HepG2 (cell line): ENCODE data around the gene IQCE. TPM values are rescaled to one million over a fixed set of nuclear protein-coding genes. Genes with fewer than 3 reads are reported as not detected.

Experiments
- ELF3 ChIP-seq: IDR thresholded peaks from 2 replicates; pipeline ENCODE4 v1.6.1; 2016; ENCODE audit warnings: missing genetic modification reagents, missing compliant biosample characterization
- HNRNPL ChIP-seq: fragments of 200-400 bp; formaldehyde crosslinking; IDR thresholded peaks from 2 replicates; pipeline ENCODE4 v1.6.1; 2017; ENCODE audit warnings: mild to moderate bottlenecking, low read depth, low read length
- NFIB ChIP-seq: sonication (generic); formaldehyde crosslinking; IDR thresholded peaks from 2 replicates; pipeline ENCODE4 v1.9.0; 2021; ENCODE audit warnings: missing genetic modification reagents, mild to moderate bottlenecking, borderline replicate concordance
- PHF21A ChIP-seq: sonication (generic); formaldehyde crosslinking; IDR thresholded peaks from 2 replicates; pipeline ENCODE4 v1.5.0; 2020; ENCODE audit warnings: mild to moderate bottlenecking, missing genetic modification reagents
- PPARG ChIP-seq: conservative IDR thresholded peaks from 2 replicates; pipeline ENCODE4 v1.6.1; 2016; ENCODE audit warnings: missing biosample characterization, missing genetic modification reagents
- RORA ChIP-seq: sonication (generic); formaldehyde crosslinking; IDR thresholded peaks from 2 replicates; pipeline ENCODE4 v1.5.0; 2020; ENCODE audit warnings: mild to moderate bottlenecking, missing genetic modification reagents, moderate library complexity
- SALL1 ChIP-seq: sonication (generic); formaldehyde crosslinking; IDR thresholded peaks from 2 replicates; pipeline ENCODE4 v1.8.0; 2022; ENCODE audit warnings: mild to moderate bottlenecking, missing genetic modification reagents
- ZFP36 ChIP-seq: fragments of 150-350 bp; IDR thresholded peaks from 2 replicates; pipeline ENCODE4 v1.6.1; 2018; ENCODE audit warnings: borderline replicate concordance, low read length, low read depth; ENCODE audit not compliant: partially characterized antibody
- ZNF253 ChIP-seq: sonication (generic); formaldehyde crosslinking; IDR thresholded peaks from 2 replicates; pipeline ENCODE4 v1.8.0; 2022; ENCODE audit warnings: mild to moderate bottlenecking, missing genetic modification reagents, borderline replicate concordance
- polyA plus RNA-seq, 8 experiments: library from polyadenylated mRNA; depleted of rRNA in 3 of 8; stranded (reverse) in 7 of 8; unstranded in 1 of 8; fragments of >200 nt; fragmentation: Illumina TruSeq in 4 of 8; extraction: Trizol in 4 of 8; gene quantifications; 2 replicates each; pipeline versions ENCODE4 v1.2.1 to v1.2.3, GENCODE V29; 2011 to 2016; ENCODE audit warnings: low read depth in 4 of 8, missing spikeins in 1 of 8, mixed read lengths in 1 of 8; ENCODE audit not compliant: insufficient read depth in 1 of 8
- total RNA-seq, 5 experiments: library from RNA; depleted of rRNA; stranded (reverse); fragments of >200 nt; fragmentation: Illumina TruSeq; extraction: Trizol; gene quantifications; 2 replicates each; pipeline ENCODE4 v1.2.3, GENCODE V29; 2016; ENCODE audit warnings: low read depth in 1 of 5
- TF ChIP-seq, protein P1 (sequence below): sonication (generic); formaldehyde crosslinking; IDR thresholded peaks from 2 replicates; pipeline ENCODE4 v1.5.0; 2020; ENCODE audit warnings: mild to moderate bottlenecking, missing genetic modification reagents, moderate library complexity
- TF ChIP-seq, protein P2 (sequence below): sonication (generic); formaldehyde crosslinking; IDR thresholded peaks from 2 replicates; pipeline ENCODE4 v1.5.1; 2020; ENCODE audit warnings: mild to moderate bottlenecking, missing genetic modification reagents, moderate library complexity
- TF ChIP-seq, protein P3 (sequence below): sonication (generic); formaldehyde crosslinking; conservative IDR thresholded peaks from 2 replicates; pipeline ENCODE4 v1.4.0; 2020; ENCODE audit warnings: mild to moderate bottlenecking, missing genetic modification reagents, moderate library complexity
- TF ChIP-seq, protein P4 (sequence below): sonication (generic); formaldehyde crosslinking; IDR thresholded peaks from 2 replicates; pipeline ENCODE4 v1.9.0; 2022; ENCODE audit warnings: missing genetic modification reagents, mild to moderate bottlenecking, borderline replicate concordance

Gene IQCE
- total and polyA plus RNA-seq, 2 of the 13 experiments (the other 11 are each of a cell fraction or from before 2014, with no cell fraction given), result 1.5 to 2.5 TPM

DNA sequence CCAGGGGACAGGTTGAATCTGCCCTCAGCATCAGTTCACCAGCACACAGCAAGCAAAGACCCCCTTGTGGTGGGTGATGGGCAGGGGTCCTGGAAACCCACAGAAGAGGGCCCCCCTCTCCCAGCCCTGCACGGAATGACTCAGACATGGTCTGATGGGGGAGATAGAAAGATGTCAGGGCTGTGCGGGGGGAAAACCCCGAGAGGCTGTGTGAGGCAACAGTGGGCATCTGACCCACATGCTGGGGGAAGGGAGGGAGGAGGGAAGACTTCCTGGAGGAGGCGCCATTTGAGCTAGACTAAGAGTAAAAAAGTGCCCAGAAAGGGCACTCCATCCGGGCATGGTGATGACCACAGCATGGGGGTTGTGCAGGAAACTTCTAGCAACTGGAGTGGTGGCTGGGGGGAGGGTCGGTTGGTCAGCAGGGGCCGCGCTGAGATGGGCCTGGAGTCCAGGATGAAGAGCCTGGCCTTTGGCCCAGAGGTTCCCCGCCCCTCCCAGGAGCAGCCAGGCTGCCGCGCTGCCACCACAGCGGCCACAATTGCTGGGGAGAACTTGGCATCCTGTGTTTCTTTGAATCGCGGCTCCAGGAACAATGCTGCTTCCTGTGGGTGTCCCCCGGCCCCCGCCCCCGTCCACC is 36.7 kb upstream of the IQCE start (continued):
- TF ChIP-seq, protein P1, sequence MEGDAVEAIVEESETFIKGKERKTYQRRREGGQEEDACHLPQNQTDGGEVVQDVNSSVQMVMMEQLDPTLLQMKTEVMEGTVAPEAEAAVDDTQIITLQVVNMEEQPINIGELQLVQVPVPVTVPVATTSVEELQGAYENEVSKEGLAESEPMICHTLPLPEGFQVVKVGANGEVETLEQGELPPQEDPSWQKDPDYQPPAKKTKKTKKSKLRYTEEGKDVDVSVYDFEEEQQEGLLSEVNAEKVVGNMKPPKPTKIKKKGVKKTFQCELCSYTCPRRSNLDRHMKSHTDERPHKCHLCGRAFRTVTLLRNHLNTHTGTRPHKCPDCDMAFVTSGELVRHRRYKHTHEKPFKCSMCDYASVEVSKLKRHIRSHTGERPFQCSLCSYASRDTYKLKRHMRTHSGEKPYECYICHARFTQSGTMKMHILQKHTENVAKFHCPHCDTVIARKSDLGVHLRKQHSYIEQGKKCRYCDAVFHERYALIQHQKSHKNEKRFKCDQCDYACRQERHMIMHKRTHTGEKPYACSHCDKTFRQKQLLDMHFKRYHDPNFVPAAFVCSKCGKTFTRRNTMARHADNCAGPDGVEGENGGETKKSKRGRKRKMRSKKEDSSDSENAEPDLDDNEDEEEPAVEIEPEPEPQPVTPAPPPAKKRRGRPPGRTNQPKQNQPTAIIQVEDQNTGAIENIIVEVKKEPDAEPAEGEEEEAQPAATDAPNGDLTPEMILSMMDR (CRISPR knock-in tag), result 0 out of 2 replicates have a peak, but pooled peaks have one; percentile 24
- TF ChIP-seq NFIB (CRISPR knock-in tag), result no peak
- TF ChIP-seq ELF3 (CRISPR knock-in tag), result no peak
- TF ChIP-seq PPARG (CRISPR knock-in tag), result peak; percentile 71; the same call in 1 of the 2 replicates
- no peak for TF ChIP-seq RORA (CRISPR knock-in tag)
- TF ChIP-seq, protein P2, sequence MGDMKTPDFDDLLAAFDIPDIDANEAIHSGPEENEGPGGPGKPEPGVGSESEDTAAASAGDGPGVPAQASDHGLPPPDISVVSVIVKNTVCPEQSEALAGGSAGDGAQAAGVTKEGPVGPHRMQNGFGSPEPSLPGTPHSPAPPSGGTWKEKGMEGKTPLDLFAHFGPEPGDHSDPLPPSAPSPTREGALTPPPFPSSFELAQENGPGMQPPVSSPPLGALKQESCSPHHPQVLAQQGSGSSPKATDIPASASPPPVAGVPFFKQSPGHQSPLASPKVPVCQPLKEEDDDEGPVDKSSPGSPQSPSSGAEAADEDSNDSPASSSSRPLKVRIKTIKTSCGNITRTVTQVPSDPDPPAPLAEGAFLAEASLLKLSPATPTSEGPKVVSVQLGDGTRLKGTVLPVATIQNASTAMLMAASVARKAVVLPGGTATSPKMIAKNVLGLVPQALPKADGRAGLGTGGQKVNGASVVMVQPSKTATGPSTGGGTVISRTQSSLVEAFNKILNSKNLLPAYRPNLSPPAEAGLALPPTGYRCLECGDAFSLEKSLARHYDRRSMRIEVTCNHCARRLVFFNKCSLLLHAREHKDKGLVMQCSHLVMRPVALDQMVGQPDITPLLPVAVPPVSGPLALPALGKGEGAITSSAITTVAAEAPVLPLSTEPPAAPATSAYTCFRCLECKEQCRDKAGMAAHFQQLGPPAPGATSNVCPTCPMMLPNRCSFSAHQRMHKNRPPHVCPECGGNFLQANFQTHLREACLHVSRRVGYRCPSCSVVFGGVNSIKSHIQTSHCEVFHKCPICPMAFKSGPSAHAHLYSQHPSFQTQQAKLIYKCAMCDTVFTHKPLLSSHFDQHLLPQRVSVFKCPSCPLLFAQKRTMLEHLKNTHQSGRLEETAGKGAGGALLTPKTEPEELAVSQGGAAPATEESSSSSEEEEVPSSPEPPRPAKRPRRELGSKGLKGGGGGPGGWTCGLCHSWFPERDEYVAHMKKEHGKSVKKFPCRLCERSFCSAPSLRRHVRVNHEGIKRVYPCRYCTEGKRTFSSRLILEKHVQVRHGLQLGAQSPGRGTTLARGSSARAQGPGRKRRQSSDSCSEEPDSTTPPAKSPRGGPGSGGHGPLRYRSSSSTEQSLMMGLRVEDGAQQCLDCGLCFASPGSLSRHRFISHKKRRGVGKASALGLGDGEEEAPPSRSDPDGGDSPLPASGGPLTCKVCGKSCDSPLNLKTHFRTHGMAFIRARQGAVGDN (CRISPR knock-in tag), result peak; percentile 62; the same call in 1 of the 2 replicates
- 0 out of 2 replicates have a peak, but pooled peaks have one; percentile 16 for TF ChIP-seq SALL1
- TF ChIP-seq, protein P3, sequence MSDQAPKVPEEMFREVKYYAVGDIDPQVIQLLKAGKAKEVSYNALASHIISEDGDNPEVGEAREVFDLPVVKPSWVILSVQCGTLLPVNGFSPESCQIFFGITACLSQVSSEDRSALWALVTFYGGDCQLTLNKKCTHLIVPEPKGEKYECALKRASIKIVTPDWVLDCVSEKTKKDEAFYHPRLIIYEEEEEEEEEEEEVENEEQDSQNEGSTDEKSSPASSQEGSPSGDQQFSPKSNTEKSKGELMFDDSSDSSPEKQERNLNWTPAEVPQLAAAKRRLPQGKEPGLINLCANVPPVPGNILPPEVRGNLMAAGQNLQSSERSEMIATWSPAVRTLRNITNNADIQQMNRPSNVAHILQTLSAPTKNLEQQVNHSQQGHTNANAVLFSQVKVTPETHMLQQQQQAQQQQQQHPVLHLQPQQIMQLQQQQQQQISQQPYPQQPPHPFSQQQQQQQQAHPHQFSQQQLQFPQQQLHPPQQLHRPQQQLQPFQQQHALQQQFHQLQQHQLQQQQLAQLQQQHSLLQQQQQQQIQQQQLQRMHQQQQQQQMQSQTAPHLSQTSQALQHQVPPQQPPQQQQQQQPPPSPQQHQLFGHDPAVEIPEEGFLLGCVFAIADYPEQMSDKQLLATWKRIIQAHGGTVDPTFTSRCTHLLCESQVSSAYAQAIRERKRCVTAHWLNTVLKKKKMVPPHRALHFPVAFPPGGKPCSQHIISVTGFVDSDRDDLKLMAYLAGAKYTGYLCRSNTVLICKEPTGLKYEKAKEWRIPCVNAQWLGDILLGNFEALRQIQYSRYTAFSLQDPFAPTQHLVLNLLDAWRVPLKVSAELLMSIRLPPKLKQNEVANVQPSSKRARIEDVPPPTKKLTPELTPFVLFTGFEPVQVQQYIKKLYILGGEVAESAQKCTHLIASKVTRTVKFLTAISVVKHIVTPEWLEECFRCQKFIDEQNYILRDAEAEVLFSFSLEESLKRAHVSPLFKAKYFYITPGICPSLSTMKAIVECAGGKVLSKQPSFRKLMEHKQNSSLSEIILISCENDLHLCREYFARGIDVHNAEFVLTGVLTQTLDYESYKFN (CRISPR knock-in tag), result peak; percentile 34; the same call in 1 of the 2 replicates
- TF ChIP-seq ZFP36, result peak; percentile 87
- TF ChIP-seq HNRNPL, result peak; percentile 70
- 0 out of 2 replicates have a peak, but pooled peaks have one; percentile 37 for TF ChIP-seq ZNF253 (CRISPR knock-in tag)
- TF ChIP-seq PHF21A (CRISPR knock-in tag), result no peak
- TF ChIP-seq, protein P4, sequence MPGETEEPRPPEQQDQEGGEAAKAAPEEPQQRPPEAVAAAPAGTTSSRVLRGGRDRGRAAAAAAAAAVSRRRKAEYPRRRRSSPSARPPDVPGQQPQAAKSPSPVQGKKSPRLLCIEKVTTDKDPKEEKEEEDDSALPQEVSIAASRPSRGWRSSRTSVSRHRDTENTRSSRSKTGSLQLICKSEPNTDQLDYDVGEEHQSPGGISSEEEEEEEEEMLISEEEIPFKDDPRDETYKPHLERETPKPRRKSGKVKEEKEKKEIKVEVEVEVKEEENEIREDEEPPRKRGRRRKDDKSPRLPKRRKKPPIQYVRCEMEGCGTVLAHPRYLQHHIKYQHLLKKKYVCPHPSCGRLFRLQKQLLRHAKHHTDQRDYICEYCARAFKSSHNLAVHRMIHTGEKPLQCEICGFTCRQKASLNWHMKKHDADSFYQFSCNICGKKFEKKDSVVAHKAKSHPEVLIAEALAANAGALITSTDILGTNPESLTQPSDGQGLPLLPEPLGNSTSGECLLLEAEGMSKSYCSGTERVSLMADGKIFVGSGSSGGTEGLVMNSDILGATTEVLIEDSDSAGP (CRISPR knock-in tag), result peak; percentile 9; the same call in 1 of the 2 replicates
